Measurements from ENCODE around the gene TENM3. TPM values are rescaled to one million over a fixed set of nuclear protein-coding genes. Genes with fewer than 3 reads are reported as not detected.
"Not testable (repeated sequence)": the region's sequence is repeated elsewhere in the genome, so short reads cannot be mapped to it uniquely, and the experiment has no call there.

TENM3 gene
- total RNA-seq (not detected), polyA plus RNA-seq (not detected), total RNA-seq (not detected)

DNA sequence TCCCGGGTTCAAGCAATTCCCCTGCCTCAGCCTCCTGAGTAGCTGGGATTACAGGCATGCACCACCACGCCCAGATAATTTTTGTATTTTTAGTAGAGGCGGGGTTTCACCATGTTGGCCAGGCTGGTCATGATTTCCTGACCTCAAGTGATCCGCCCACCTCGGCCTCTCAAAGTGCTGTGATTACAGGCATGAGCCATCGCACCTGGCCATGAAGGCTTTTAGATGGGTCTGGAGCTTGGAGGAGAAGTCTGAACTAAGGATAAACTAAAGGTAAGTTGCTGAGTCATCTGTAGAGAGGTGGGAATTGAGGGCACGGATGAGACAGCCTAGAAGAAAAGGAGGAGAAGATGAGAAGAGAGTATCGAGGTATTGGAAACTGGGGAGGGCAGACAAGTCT, at the start of gene TENM3:
Gene TENM3, plus strand, starts transcription at position 199 of the 400 bp plus-strand sequence. CDS start 80,619 bp downstream, outside the sequence.
- H3K36me3 ChIP-seq (ENCODE audit: control insufficient read depth in 2 of 3, insufficient read depth in 3 of 3, low read length in 3 of 3); CTCF ChIA-PET; ATAC-seq; H3K27ac ChIP-seq (ENCODE audit: low read depth, low read length); H3K9me3 ChIP-seq (ENCODE audit: control insufficient read depth in 2 of 3, low read length in 3 of 3); H3K27me3 ChIP-seq (ENCODE audit: control insufficient read depth in 2 of 2, insufficient read depth in 2 of 2, low read length in 2 of 2); H3K27ac Mint-ChIP-seq; POLR2A ChIA-PET; DNase-seq; intact Hi-C loops (cut with micrococcal nuclease); H3K4me1 ChIP-seq (ENCODE audit: control insufficient read depth in 2 of 2, insufficient read depth in 2 of 2, low read length in 2 of 2); H3K4me1 Mint-ChIP-seq; H3K4me3 Mint-ChIP-seq; H3K36me3 Mint-ChIP-seq; H3K4me3 ChIP-seq (ENCODE audit: low read length): not testable (repeated sequence)
- Mint-ChIP-seq H3K27me3 (peaks cover 0 to 13% (median 6%) of the 10 kb centered on the region in 5 donors), H3K9me3 (peaks cover 2 to 16% (median 6%) of the 10 kb centered on the region in 11 donors)

- no peak for DNase-seq
- no peaks in the 10 kb centered on the region for H3K4me1 ChIP-seq (ENCODE audit: control insufficient read depth in 2 of 2, insufficient read depth in 2 of 2, low read length in 2 of 2)
- ChIA-PET CTCF (no interaction called here), POLR2A (no interaction called here)
- intact Hi-C loops (cut with micrococcal nuclease), result no loop called here
- no peak overlapping the region for H3K4me3 ChIP-seq (ENCODE audit: low read length)
- no peaks in the 10 kb centered on the region for H3K27me3 ChIP-seq (ENCODE audit: control insufficient read depth in 2 of 2, insufficient read depth in 2 of 2, low read length in 2 of 2)
- no peak for ATAC-seq
- Mint-ChIP-seq H3K4me3 (no peak overlapping the region), H3K4me1 (no peaks in the 10 kb centered on the region), H3K27ac (no peak overlapping the region), H3K27me3 (peaks cover 0 to 8% (median 2%) of the 10 kb centered on the region in 5 donors), H3K36me3 (no peaks in the 10 kb centered on the region), H3K9me3 (peaks cover 0 to 10% (median 1%) of the 10 kb centered on the region in 11 donors)
- H3K36me3 ChIP-seq (ENCODE audit: control insufficient read depth in 2 of 3, insufficient read depth in 3 of 3, low read length in 3 of 3), result no peaks in the 10 kb centered on the region
- no peak overlapping the region for H3K27ac ChIP-seq (ENCODE audit: low read depth, low read length)
- no peaks in the 10 kb centered on the region for H3K9me3 ChIP-seq (ENCODE audit: control insufficient read depth in 2 of 3, low read length in 3 of 3)
Observed at GRCh38 chr4:182194091-182194824, 48.9 kb upstream of the TENM3 start.

DNA sequence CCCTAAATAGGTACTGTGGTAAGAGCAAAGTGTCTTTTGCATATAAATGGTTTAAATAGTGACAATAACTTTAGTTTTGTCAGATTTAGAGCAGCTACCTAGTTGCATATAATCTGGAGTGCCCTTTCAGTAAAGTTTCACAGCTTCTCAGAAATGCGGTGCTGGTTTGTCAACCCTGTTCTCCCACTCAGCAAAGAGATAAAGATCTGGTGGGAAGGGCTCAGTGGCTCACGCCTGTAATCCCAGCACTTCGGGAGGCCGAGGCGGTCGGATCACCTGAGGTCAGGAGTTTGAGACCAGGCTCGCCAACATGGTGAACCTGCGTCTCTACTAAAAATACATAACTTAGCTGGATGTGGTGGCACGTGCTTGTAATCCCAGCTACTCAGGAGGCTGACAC, 45.6 kb upstream of the TENM3 start:
- ATAC-seq, result no peak
- no peaks in the 10 kb centered on the region for H3K36me3 Mint-ChIP-seq
- H3K27ac Mint-ChIP-seq, result no peak overlapping the region
- CTCF ChIA-PET, result no interaction called here
- no peaks in the 10 kb centered on the region for H3K4me1 ChIP-seq (ENCODE audit: control insufficient read depth in 2 of 2, insufficient read depth in 2 of 2, low read length in 2 of 2)
- no peaks in the 10 kb centered on the region for H3K27me3 ChIP-seq (ENCODE audit: control insufficient read depth in 2 of 2, insufficient read depth in 2 of 2, low read length in 2 of 2)
- H3K4me1 Mint-ChIP-seq, result no peaks in the 10 kb centered on the region
- H3K4me3 Mint-ChIP-seq, result no peak overlapping the region
- no peak overlapping the region for H3K4me3 ChIP-seq (ENCODE audit: low read length)
- DNase-seq, result no peak
- POLR2A ChIA-PET, result no interaction called here
- H3K36me3 ChIP-seq (ENCODE audit: control insufficient read depth in 2 of 3, insufficient read depth in 3 of 3, low read length in 3 of 3), result no peaks in the 10 kb centered on the region
- peaks cover 0 to 10% (median 1%) of the 10 kb centered on the region in 11 donors for H3K9me3 Mint-ChIP-seq
- intact Hi-C loops (cut with micrococcal nuclease), result no loop called here
- H3K27ac ChIP-seq (ENCODE audit: low read depth, low read length), result no peak overlapping the region
- no peaks in the 10 kb centered on the region for H3K9me3 ChIP-seq (ENCODE audit: control insufficient read depth in 2 of 3, low read length in 3 of 3)
- peaks cover 0 to 6% (median 0%) of the 10 kb centered on the region in 5 donors for H3K27me3 Mint-ChIP-seq

DNA sequence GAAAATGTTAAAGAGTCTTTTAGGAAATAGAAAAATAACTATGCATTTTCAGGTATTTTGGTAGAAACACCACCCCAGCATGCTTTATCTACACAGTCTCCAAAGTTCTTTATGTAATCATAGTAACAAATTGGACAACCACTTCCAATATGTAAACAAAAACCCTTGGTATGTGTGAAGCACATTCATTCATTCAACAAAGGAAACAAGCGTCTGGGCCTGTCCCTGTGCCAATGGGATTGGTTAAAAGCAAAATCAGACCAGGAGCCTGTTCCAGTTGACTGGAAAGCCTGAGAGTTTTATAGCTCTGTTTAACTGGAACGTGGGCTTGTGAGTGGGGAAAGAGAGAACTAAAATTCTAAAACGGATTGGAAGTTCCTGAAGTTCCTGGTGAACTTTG, 41.3 kb upstream of the TENM3 start:
- no peaks in the 10 kb centered on the region for H3K9me3 ChIP-seq (ENCODE audit: control insufficient read depth in 2 of 3, low read length in 3 of 3)
- Mint-ChIP-seq H3K36me3 (no peaks in the 10 kb centered on the region), H3K4me3 (no peak overlapping the region), H3K27ac (no peak overlapping the region), H3K9me3 (peaks cover 0 to 7% (median 1%) of the 10 kb centered on the region in 11 donors), H3K27me3 (peaks cover 0 to 10% (median 0%) of the 10 kb centered on the region in 5 donors), H3K4me1 (no peaks in the 10 kb centered on the region)
- H3K4me1 ChIP-seq (ENCODE audit: control insufficient read depth in 2 of 2, insufficient read depth in 2 of 2, low read length in 2 of 2), result no peaks in the 10 kb centered on the region
- no peak overlapping the region for H3K4me3 ChIP-seq (ENCODE audit: low read length)
- H3K27ac ChIP-seq (ENCODE audit: low read depth, low read length), result no peak overlapping the region
- DNase-seq, result no peak
- no peaks in the 10 kb centered on the region for H3K36me3 ChIP-seq (ENCODE audit: control insufficient read depth in 2 of 3, insufficient read depth in 3 of 3, low read length in 3 of 3)
- intact Hi-C loops (cut with micrococcal nuclease), result no loop called here
- ChIA-PET CTCF (no interaction called here), POLR2A (no interaction called here)
- H3K27me3 ChIP-seq (ENCODE audit: control insufficient read depth in 2 of 2, insufficient read depth in 2 of 2, low read length in 2 of 2), result no peaks in the 10 kb centered on the region
- no peak for ATAC-seq

DNA sequence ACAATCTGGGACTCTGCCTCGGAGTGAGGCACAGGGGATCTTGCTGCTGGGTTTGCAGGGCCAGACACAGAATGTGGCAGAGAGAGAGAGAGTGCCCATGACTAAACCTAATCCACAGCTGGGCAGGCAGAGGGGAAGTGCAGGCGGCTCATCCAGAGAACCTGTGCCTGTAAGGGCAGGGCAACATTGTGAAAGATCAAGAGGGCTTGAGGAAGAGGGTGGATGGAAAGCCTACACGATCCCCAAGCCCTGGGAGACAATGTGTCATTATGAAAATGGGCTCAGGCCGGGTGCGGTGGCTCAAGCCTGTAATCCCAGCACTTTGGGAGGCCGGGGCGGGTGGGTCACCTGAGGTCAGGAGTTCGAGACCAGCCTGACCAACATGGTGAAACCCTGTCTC, 40.6 kb upstream of the TENM3 start:
- no peaks in the 10 kb centered on the region for H3K4me1 ChIP-seq (ENCODE audit: control insufficient read depth in 2 of 2, insufficient read depth in 2 of 2, low read length in 2 of 2)
- H3K4me3 ChIP-seq (ENCODE audit: low read length), result no peak overlapping the region
- Mint-ChIP-seq H3K4me3 (no peak overlapping the region), H3K9me3 (peaks cover 0 to 7% (median 1%) of the 10 kb centered on the region in 11 donors), H3K27ac (no peak overlapping the region), H3K27me3 (peaks cover 0 to 10% (median 0%) of the 10 kb centered on the region in 5 donors), H3K36me3 (no peaks in the 10 kb centered on the region), H3K4me1 (no peaks in the 10 kb centered on the region)
- ATAC-seq, result no peak
- H3K36me3 ChIP-seq (ENCODE audit: control insufficient read depth in 2 of 3, insufficient read depth in 3 of 3, low read length in 3 of 3), result no peaks in the 10 kb centered on the region
- no peak overlapping the region for H3K27ac ChIP-seq (ENCODE audit: low read depth, low read length)
- no peak for DNase-seq
- intact Hi-C loops (cut with micrococcal nuclease), result no loop called here
- ChIA-PET CTCF (no interaction called here), POLR2A (no interaction called here)
- H3K27me3 ChIP-seq (ENCODE audit: control insufficient read depth in 2 of 2, insufficient read depth in 2 of 2, low read length in 2 of 2), result no peaks in the 10 kb centered on the region
- H3K9me3 ChIP-seq (ENCODE audit: control insufficient read depth in 2 of 3, low read length in 3 of 3), result no peaks in the 10 kb centered on the region

- Mint-ChIP-seq H3K4me1 (no peaks in the 10 kb centered on the region), H3K27ac (no peak overlapping the region)
- POLR2A ChIA-PET, result no interaction called here
Observed at GRCh38 chr4:182203872-182204411, 39.3 kb upstream of the TENM3 start.

DNA sequence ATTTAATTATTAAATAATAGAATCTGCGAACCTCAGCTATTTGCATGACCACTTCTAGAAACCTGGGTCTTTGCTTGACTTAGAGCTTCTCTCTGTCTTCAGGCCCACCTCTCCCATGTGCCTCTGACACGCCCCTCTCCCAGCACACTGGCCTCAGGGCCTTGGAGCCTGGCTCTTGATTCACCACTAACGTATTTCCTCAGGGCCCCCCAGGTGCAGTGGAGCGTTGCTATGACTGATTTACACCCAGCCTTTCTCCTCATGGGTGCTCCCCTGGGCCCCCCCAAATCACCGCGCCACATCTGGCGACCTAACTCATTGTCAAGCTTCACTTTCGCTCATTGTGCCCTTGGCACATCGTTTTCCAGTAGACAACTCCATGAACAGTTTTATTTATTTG, 37.9 kb upstream of the TENM3 start:
- Mint-ChIP-seq H3K27ac (no peak overlapping the region), H3K4me1 (no peaks in the 10 kb centered on the region), H3K27me3 (peaks cover 0 to 10% (median 2%) of the 10 kb centered on the region in 5 donors), H3K36me3 (no peaks in the 10 kb centered on the region), H3K4me3 (no peak overlapping the region), H3K9me3 (peaks cover 0 to 7% (median 0%) of the 10 kb centered on the region in 11 donors)
- intact Hi-C loops (cut with micrococcal nuclease), result no loop called here
- Histone ChIP-seq H3K4me3 (ENCODE audit: low read length) (no peak overlapping the region), H3K27me3 (ENCODE audit: control insufficient read depth in 2 of 2, insufficient read depth in 2 of 2, low read length in 2 of 2) (no peaks in the 10 kb centered on the region), H3K36me3 (ENCODE audit: control insufficient read depth in 2 of 3, insufficient read depth in 3 of 3, low read length in 3 of 3) (no peaks in the 10 kb centered on the region), H3K4me1 (ENCODE audit: control insufficient read depth in 2 of 2, insufficient read depth in 2 of 2, low read length in 2 of 2) (no peaks in the 10 kb centered on the region), H3K9me3 (ENCODE audit: control insufficient read depth in 2 of 3, low read length in 3 of 3) (no peaks in the 10 kb centered on the region), H3K27ac (ENCODE audit: low read depth, low read length) (no peak overlapping the region)
- ATAC-seq (no peak), DNase-seq (no peak)
- ChIA-PET CTCF (no interaction called here), POLR2A (no interaction called here)

More at GRCh38 chr4:182203872-182204411, 39.3 kb upstream of the TENM3 start:
- H3K4me3 Mint-ChIP-seq, result no peak overlapping the region
- no peaks in the 10 kb centered on the region for H3K9me3 ChIP-seq (ENCODE audit: control insufficient read depth in 2 of 3, low read length in 3 of 3)
- H3K27me3 ChIP-seq (ENCODE audit: control insufficient read depth in 2 of 2, insufficient read depth in 2 of 2, low read length in 2 of 2), result no peaks in the 10 kb centered on the region
- CTCF ChIA-PET, result no interaction called here
- H3K9me3 Mint-ChIP-seq, result peaks cover 0 to 4% (median 0%) of the 10 kb centered on the region in 11 donors
- H3K27ac ChIP-seq (ENCODE audit: low read depth, low read length), result no peak overlapping the region
- no peaks in the 10 kb centered on the region for H3K4me1 ChIP-seq (ENCODE audit: control insufficient read depth in 2 of 2, insufficient read depth in 2 of 2, low read length in 2 of 2)
- no peak overlapping the region for H3K4me3 ChIP-seq (ENCODE audit: low read length)
- ATAC-seq (no peak), DNase-seq (no peak)
- intact Hi-C loops (cut with micrococcal nuclease), result no loop called here
- no peaks in the 10 kb centered on the region for H3K36me3 ChIP-seq (ENCODE audit: control insufficient read depth in 2 of 3, insufficient read depth in 3 of 3, low read length in 3 of 3)
- H3K27me3 Mint-ChIP-seq, result peaks cover 0 to 10% (median 0%) of the 10 kb centered on the region in 5 donors
- no peaks in the 10 kb centered on the region for H3K36me3 Mint-ChIP-seq
